ENCODE measurements around the gene TNFRSF1B. TPM values are rescaled to one million over a fixed set of nuclear protein-coding genes. Genes with fewer than 3 reads are reported as not detected.
"Not testable (repeated sequence)": the region's sequence is repeated elsewhere in the genome, so short reads cannot be mapped to it uniquely, and the experiment has no call there.

Gene TNFRSF1B
- total RNA-seq, 2 donors from 2014 or later: 18.6 to 28.3 TPM

- intact Hi-C loops (cut with DNase I, micrococcal nuclease): no loop called here
- DNase-seq (no peak), ATAC-seq (no peak)
These were observed 35.8 kb downstream of the TNFRSF1B start for GRCh38 chr1:12202577-12202976.

- DNase-seq (no peak), ATAC-seq (no peak)
- intact Hi-C loops (cut with DNase I, micrococcal nuclease): no loop called here
These were observed 36.6 kb downstream of the TNFRSF1B start for GRCh38 chr1:12203216-12204007.

GRCh38 chr1:12204140-12204539 lies 37.3 kb downstream of the TNFRSF1B start:
- ATAC-seq: no peak
- intact Hi-C loops (cut with DNase I, micrococcal nuclease): no loop called here
- no peak for DNase-seq

GRCh38 chr1:12204754-12205658 lies 38.2 kb downstream of the TNFRSF1B start:
- DNase-seq: no peak
- intact Hi-C loops (cut with DNase I, micrococcal nuclease): loop anchor here in 1 of 2 donors (5.0 kb wide), 1 partner anchor 78 kb away; no protein-coding TSS in a partner anchor
- no peak for ATAC-seq

GRCh38 chr1:12206238-12206637 lies 39.4 kb downstream of the TNFRSF1B start:
- intact Hi-C loops (cut with DNase I, micrococcal nuclease): loop anchor here in 1 of 2 donors (5.0 kb wide), 1 partner anchor 79 kb away; no protein-coding TSS in a partner anchor
- no peak for DNase-seq
- ATAC-seq: no peak

- ATAC-seq (no peak), DNase-seq (no peak)
- intact Hi-C loops (cut with DNase I, micrococcal nuclease): loop anchor here in 1 of 2 donors (5.0 kb wide), 1 partner anchor 80 kb away; no protein-coding TSS in a partner anchor
These were observed 40.1 kb downstream of the TNFRSF1B start for GRCh38 chr1:12206792-12207424.

- ATAC-seq (peak; percentile 13), DNase-seq (no peak)
- intact Hi-C loops (cut with DNase I, micrococcal nuclease): loop anchor here (2.0 to 5.0 kb wide), 2 partner anchors 81 to 83 kb away; no protein-coding TSS in a partner anchor
These were observed 41.5 kb downstream of the TNFRSF1B start for GRCh38 chr1:12208271-12208670.

GRCh38 chr1:12208764-12209494 lies 42.1 kb downstream of the TNFRSF1B start:
- intact Hi-C loops (cut with DNase I, micrococcal nuclease): loop anchor here (2.0 to 5.0 kb wide), 2 partner anchors 82 to 84 kb away; no protein-coding TSS in a partner anchor
- ATAC-seq (peak; percentile 93), DNase-seq (peak; percentile 62 to 89)

- DNase-seq (no peak), ATAC-seq (no peak)
- intact Hi-C loops (cut with DNase I, micrococcal nuclease): loop anchor here (2.0 to 5.0 kb wide), 2 partner anchors 82 to 85 kb away; no protein-coding TSS in a partner anchor
These were observed 42.7 kb downstream of the TNFRSF1B start for GRCh38 chr1:12209495-12209832.

GRCh38 chr1:12215118-12215961 lies 48.5 kb downstream of the TNFRSF1B start:
- intact Hi-C loops (cut with DNase I, micrococcal nuclease): no loop called here
- DNase-seq (no peak), ATAC-seq (no peak)

- ATAC-seq: no peak
- intact Hi-C loops (cut with DNase I, micrococcal nuclease): no loop called here
- DNase-seq: no peak
These were observed 53.0 kb downstream of the TNFRSF1B start for GRCh38 chr1:12219800-12220199.

GRCh38 chr1:12220890-12221289 lies 54.1 kb downstream of the TNFRSF1B start:
- no peak for DNase-seq
- no peak for ATAC-seq
- intact Hi-C loops (cut with DNase I, micrococcal nuclease): no loop called here

GRCh38 chr1:12222700-12223099 lies 55.9 kb downstream of the TNFRSF1B start:
- ATAC-seq; DNase-seq; intact Hi-C loops (cut with DNase I, micrococcal nuclease): not testable (repeated sequence)

GRCh38 chr1:12224092-12224491 lies 57.3 kb downstream of the TNFRSF1B start:
- DNase-seq; intact Hi-C loops (cut with DNase I, micrococcal nuclease); ATAC-seq: not testable (repeated sequence)

GRCh38 chr1:12228979-12229378 lies 62.2 kb downstream of the TNFRSF1B start:
- no peak for ATAC-seq
- no peak for DNase-seq
- intact Hi-C loops (cut with DNase I, micrococcal nuclease): no loop called here

GRCh38 chr1:12229386-12229834 lies 62.6 kb downstream of the TNFRSF1B start:
- no peak for ATAC-seq
- DNase-seq: no peak
- intact Hi-C loops (cut with DNase I, micrococcal nuclease): no loop called here

GRCh38 chr1:12229835-12230548 lies 63.2 kb downstream of the TNFRSF1B start, which contains the start of gene VPS13D:
VPS13D (plus strand) TSS chr1:12230030; CDS start chr1:12234267, 4,237 bp downstream.
- intact Hi-C loops (cut with DNase I, micrococcal nuclease): no loop called here
- DNase-seq (peak; percentile 79 to 90), ATAC-seq (peak; percentile 81)

Measured in left colon (tissue), 2 donors.